Bone marrow (tissue), 2 donors: ENCODE data around the gene UNC5B.

Source experiments
- DNase-seq, 2 donors: peaks; one replicate each; lab custom pipeline; 2025; lab: John Stamatoyannopoulos, UW

UNC5B gene

GRCh38 chr10:71254834-71255549 is 42.6 kb downstream of the UNC5B start:
- no peak for DNase-seq

GRCh38 chr10:71255550-71255807 is 43.1 kb downstream of the UNC5B start:
- no peak for DNase-seq

- no peak for DNase-seq
Observed at GRCh38 chr10:71255808-71256660, 43.7 kb downstream of the UNC5B start.

- DNase-seq: no peak
Observed at GRCh38 chr10:71256661-71257318, 44.4 kb downstream of the UNC5B start.

- no peak for DNase-seq
Observed at GRCh38 chr10:71257319-71257997, 45.1 kb downstream of the UNC5B start.

GRCh38 chr10:71258046-71258445 is 45.7 kb downstream of the UNC5B start:
- DNase-seq: no peak

GRCh38 chr10:71258446-71259145 is 46.2 kb downstream of the UNC5B start:
- no peak for DNase-seq

- no peak for DNase-seq
Observed at GRCh38 chr10:71259282-71259681, 46.9 kb downstream of the UNC5B start.

- no peak for DNase-seq
Observed at GRCh38 chr10:71259815-71260501, 47.6 kb downstream of the UNC5B start.

GRCh38 chr10:71260622-71261325 is 48.4 kb downstream of the UNC5B start:
- DNase-seq: no peak

- no peak for DNase-seq
Observed at GRCh38 chr10:71262027-71262426, 49.7 kb downstream of the UNC5B start.

- no peak for DNase-seq
Observed at GRCh38 chr10:71262817-71263216, 50.4 kb downstream of the UNC5B start.

- DNase-seq: no peak
Observed at GRCh38 chr10:71263376-71263775, 51.0 kb downstream of the UNC5B start.

- no peak for DNase-seq
Observed at GRCh38 chr10:71264345-71265200, 52.2 kb downstream of the UNC5B start.

GRCh38 chr10:71265201-71265575 is 52.8 kb downstream of the UNC5B start:
- DNase-seq: no peak

- no peak for DNase-seq
Observed at GRCh38 chr10:71265618-71266146, 53.3 kb downstream of the UNC5B start.

GRCh38 chr10:71266147-71266917 is 54.0 kb downstream of the UNC5B start:
- no peak for DNase-seq

- DNase-seq: no peak
Observed at GRCh38 chr10:71266918-71267442, 54.6 kb downstream of the UNC5B start.
